ENCODE results near the gene FLNB.

DNA sequence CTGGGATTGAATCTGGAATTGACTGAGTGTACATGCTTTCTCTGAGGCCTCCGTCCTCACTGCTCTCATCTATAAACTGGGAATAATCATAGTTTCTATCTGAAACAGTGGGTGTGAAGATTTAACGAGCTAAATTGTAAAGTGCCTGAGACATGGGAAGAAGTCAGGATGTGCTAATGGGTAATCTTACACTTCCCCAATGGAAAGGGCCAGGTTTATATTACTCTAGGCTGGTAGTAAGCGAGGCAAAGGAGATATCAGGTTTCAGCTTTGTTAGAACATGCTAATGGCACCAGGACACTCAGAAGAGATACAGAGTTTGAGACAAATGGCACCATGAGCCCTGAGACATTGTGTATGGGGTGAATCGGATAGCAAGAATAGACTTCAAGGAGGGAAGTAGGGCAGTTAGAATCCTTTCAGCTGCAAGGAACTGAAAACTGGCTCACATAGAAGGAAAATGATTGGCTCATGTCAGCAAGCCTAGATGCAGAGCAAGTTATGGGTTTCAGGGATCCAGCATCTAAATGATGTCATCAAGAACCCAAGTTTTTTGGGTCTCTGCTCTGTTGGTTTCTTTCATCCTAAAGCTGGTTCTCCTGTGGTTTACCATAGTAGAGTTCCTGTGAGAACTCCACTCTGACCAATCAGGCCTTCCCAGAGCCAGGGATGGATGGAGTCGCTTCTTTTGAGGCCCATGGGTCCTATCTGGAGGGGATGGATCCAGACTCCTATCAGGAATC is 21.8 kb downstream of the FLNB start:
- TF ChIP-seq, protein P1, sequence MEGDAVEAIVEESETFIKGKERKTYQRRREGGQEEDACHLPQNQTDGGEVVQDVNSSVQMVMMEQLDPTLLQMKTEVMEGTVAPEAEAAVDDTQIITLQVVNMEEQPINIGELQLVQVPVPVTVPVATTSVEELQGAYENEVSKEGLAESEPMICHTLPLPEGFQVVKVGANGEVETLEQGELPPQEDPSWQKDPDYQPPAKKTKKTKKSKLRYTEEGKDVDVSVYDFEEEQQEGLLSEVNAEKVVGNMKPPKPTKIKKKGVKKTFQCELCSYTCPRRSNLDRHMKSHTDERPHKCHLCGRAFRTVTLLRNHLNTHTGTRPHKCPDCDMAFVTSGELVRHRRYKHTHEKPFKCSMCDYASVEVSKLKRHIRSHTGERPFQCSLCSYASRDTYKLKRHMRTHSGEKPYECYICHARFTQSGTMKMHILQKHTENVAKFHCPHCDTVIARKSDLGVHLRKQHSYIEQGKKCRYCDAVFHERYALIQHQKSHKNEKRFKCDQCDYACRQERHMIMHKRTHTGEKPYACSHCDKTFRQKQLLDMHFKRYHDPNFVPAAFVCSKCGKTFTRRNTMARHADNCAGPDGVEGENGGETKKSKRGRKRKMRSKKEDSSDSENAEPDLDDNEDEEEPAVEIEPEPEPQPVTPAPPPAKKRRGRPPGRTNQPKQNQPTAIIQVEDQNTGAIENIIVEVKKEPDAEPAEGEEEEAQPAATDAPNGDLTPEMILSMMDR (conservative IDR thresholded peaks at IDR 0.05; ENCODE audit: low read length), result no peak
- TF ChIP-seq EZH2phosphoT487 (IDR thresholded peaks at IDR 0.05; ENCODE audit: borderline replicate concordance), result no peak

All from Loucy (cell line).